MM.1S (cell line): ENCODE results near the gene PTPRG.

Experiments
- CTCF ChIP-seq: fragments of 300-600 bp; sonication (generic); IDR thresholded peaks from 2 replicates; pipeline ENCODE4 v1.5.1; 2016; ENCODE audit warnings: antibody characterized with exemption, low read length, mixed read lengths
- EZH2 ChIP-seq: fragments of 300-600 bp; sonication (generic); optimal IDR thresholded peaks from 2 replicates; pipeline ENCODE3; 2017; ENCODE audit warnings: low read depth, mild to moderate bottlenecking, antibody characterized with exemption, low read length, mixed read lengths
- EZH2phosphoT487 ChIP-seq: fragments of 300-600 bp; sonication (generic); IDR thresholded peaks from 2 replicates; pipeline ENCODE4 v1.6.1; 2018; ENCODE audit warnings: antibody characterized with exemption, low read length

- TF ChIP-seq EZH2: no peak
- no peak for TF ChIP-seq CTCF
- TF ChIP-seq EZH2phosphoT487: no peak
Measured at GRCh38 chr3:61582846-61583245, 21.5 kb downstream of the PTPRG start.
